Smooth muscle cell (in vitro differentiated cells): ENCODE data around the gene TBXAS1. TPM values are rescaled to one million over a fixed set of nuclear protein-coding genes. Genes with fewer than 3 reads are reported as not detected.

Experiments used
- DNase-seq: peaks from one replicate; lab custom pipeline; 2025; ENCODE audit not compliant: unreplicated experiment; lab: John Stamatoyannopoulos, UW
- H2AFZ ChIP-seq: fragments of 200-600 bp; sonication (generic); 2 replicates; pipeline ENCODE4 v1.6.0; 2016; ENCODE audit warnings: antibody characterized with exemption, low read depth, mild to moderate bottlenecking
- H3F3A ChIP-seq: fragments of 200-600 bp; sonication (generic); 2 replicates; pipeline ENCODE4 v1.6.0; 2017; ENCODE audit warnings: antibody characterized with exemption, low read depth
- H3K27ac ChIP-seq: fragments of 200-600 bp; sonication (generic); 2 replicates; pipeline ENCODE4 v1.5.1; 2016; ENCODE audit warnings: low read depth, mild to moderate bottlenecking
- H3K27me3 ChIP-seq: fragments of 200-600 bp; sonication (generic); 2 replicates; pipeline ENCODE4 v1.6.1; 2016; ENCODE audit warnings: low read depth, mild to moderate bottlenecking
- H3K36me3 ChIP-seq: fragments of 200-600 bp; sonication (generic); 2 replicates; pipeline ENCODE4 v1.5.1; 2016; ENCODE audit warnings: low read depth
- H3K4me1 ChIP-seq: fragments of 200-600 bp; sonication (generic); 2 replicates; pipeline ENCODE4 v1.5.1; 2016; ENCODE audit warnings: low read depth
- H3K4me2 ChIP-seq: fragments of 200-600 bp; sonication (generic); 2 replicates; pipeline ENCODE4 v1.6.0; 2016; ENCODE audit warnings: mild to moderate bottlenecking
- H3K4me3 ChIP-seq: fragments of 200-600 bp; sonication (generic); 2 replicates; pipeline ENCODE4 v1.5.1; 2016; ENCODE audit warnings: mild to moderate bottlenecking
- H3K79me2 ChIP-seq: fragments of 200-600 bp; sonication (generic); 2 replicates; pipeline ENCODE4 v1.6.0; 2016; ENCODE audit warnings: low read depth, mild to moderate bottlenecking
- H3K9ac ChIP-seq: fragments of 200-600 bp; sonication (generic); 2 replicates; pipeline ENCODE4 v1.6.0; 2016; ENCODE audit warnings: low read depth
- H3K9me3 ChIP-seq: fragments of 200-600 bp; sonication (generic); replicated peaks from 2 replicates; pipeline ENCODE4 v1.5.1; 2016; ENCODE audit warnings: low read depth
- H4K20me1 ChIP-seq: fragments of 200-600 bp; sonication (generic); 2 replicates; pipeline ENCODE4 v1.6.0; 2016; ENCODE audit warnings: low read depth
- CTCF ChIP-seq: fragments of 200-600 bp; sonication (generic); IDR thresholded peaks from 2 replicates; pipeline ENCODE4 v1.5.1; 2017; ENCODE audit warnings: borderline replicate concordance, mild to moderate bottlenecking, antibody characterized with exemption; ENCODE audit not compliant: insufficient read depth, poor library complexity, severe bottlenecking
- WGBS: methylation state at CpG from one replicate; pipeline ENCODE4 v1.1.7; 2016; ENCODE audit warnings: low lambda C conversion rate; 5-methylcytosine and 5-hydroxymethylcytosine counted together
- polyA plus RNA-seq: library from polyadenylated mRNA; unstranded; fragments of >200 nt; fragmentation: Nextera tagmentation; extraction: Ambion mirVana; gene quantifications from 2 replicates; pipeline ENCODE4 v1.2.1, GENCODE V29; 2016
- total RNA-seq: library from RNA; depleted of rRNA; stranded (reverse); fragments of >200 nt; gene quantifications from 2 replicates; pipeline ENCODE4 v1.2.3, GENCODE V29; 2014

The TBXAS1 gene
- total and polyA plus RNA-seq, 2 experiments from 2014 or later, result 0.51 TPM; not detected in 1

GRCh38 chr7:139950881-139951525, 121.9 kb downstream of the TBXAS1 start:
- no peaks in the 10 kb centered on the region for H3K79me2 ChIP-seq

GRCh38 chr7:139953229-139953628, 124.2 kb downstream of the TBXAS1 start:
- H4K20me1 ChIP-seq, result no peaks in the 10 kb centered on the region
- H3K9me3 ChIP-seq, result no peaks in the 10 kb centered on the region
- H3K27me3 ChIP-seq, result no peaks in the 10 kb centered on the region
- no peak overlapping the region for H3K9ac ChIP-seq
- H3K79me2 ChIP-seq, result no peaks in the 10 kb centered on the region
- TF ChIP-seq CTCF, result no peak
- H3K4me2 ChIP-seq, result no peak overlapping the region
- H3K4me3 ChIP-seq, result no peak overlapping the region
- 80% methylated on average over 7 of the region's 7 CpGs for WGBS
- no peak for DNase-seq
- no peaks in the 10 kb centered on the region for H3K36me3 ChIP-seq
- no peak overlapping the region for H3K27ac ChIP-seq
- H3K4me1 ChIP-seq, result no peaks in the 10 kb centered on the region
- H3F3A ChIP-seq, result no peaks in the 10 kb centered on the region
- no peak overlapping the region for H2AFZ ChIP-seq

More at GRCh38 chr7:139950881-139951525, 121.9 kb downstream of the TBXAS1 start:
- DNase-seq, result no peak
- Histone ChIP-seq H4K20me1 (no peaks in the 10 kb centered on the region), H3K9ac (no peak overlapping the region), H3K4me2 (no peak overlapping the region), H3K4me3 (no peak overlapping the region), H3K9me3 (no peaks in the 10 kb centered on the region), H3F3A (no peaks in the 10 kb centered on the region), H3K27ac (no peak overlapping the region), H3K36me3 (no peaks in the 10 kb centered on the region), H3K4me1 (no peaks in the 10 kb centered on the region), H3K27me3 (no peaks in the 10 kb centered on the region), H2AFZ (no peak overlapping the region)
- WGBS, result 96% methylated on average over 10 of the region's 10 CpGs
- TF ChIP-seq CTCF, result no peak

GRCh38 chr7:139955109-139955820, 126.2 kb downstream of the TBXAS1 start:
- H3K36me3 ChIP-seq, result no peaks in the 10 kb centered on the region
- H3K4me3 ChIP-seq, result no peak overlapping the region
- H3K4me1 ChIP-seq, result no peaks in the 10 kb centered on the region
- DNase-seq, result no peak
- no peak overlapping the region for H3K4me2 ChIP-seq
- no peaks in the 10 kb centered on the region for H3F3A ChIP-seq
- 93% methylated on average over 17 of the region's 17 CpGs for WGBS
- H2AFZ ChIP-seq, result no peak overlapping the region
- no peaks in the 10 kb centered on the region for H4K20me1 ChIP-seq
- H3K9ac ChIP-seq, result no peak overlapping the region
- H3K27me3 ChIP-seq, result no peaks in the 10 kb centered on the region
- no peaks in the 10 kb centered on the region for H3K9me3 ChIP-seq
- no peak overlapping the region for H3K27ac ChIP-seq
- TF ChIP-seq CTCF, result no peak
- H3K79me2 ChIP-seq, result no peaks in the 10 kb centered on the region
